Measurements from ENCODE around the gene ALDH3A1. TPM values are rescaled to one million over a fixed set of nuclear protein-coding genes. Genes with fewer than 3 reads are reported as not detected.

ALDH3A1 gene
- total RNA-seq, 1 experiment from 2014 or later: 0.39 TPM

DNA sequence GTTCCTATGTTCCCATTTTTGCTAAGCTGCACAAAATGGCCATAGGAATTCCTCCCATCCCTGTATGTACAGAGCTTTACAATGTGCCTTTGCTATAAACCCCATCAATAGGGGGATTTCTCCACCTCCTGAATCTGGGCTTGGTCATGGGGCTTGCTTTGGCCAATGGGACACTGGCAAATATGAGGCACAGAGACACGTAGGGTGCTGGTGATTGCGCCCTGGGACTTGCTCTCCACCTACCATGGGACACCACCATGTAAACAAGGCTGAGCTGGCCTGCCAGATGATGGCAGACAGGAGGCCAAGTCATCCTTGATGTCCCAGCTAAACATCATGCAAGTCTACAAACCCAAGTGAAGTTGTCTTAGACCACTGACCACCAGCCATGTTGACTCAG, 15.3 kb upstream of the ALDH3A1 start:
- H3K9ac ChIP-seq (ENCODE audit: extremely low read depth, insufficient read length, low read length): no peak overlapping the region
- Mint-ChIP-seq H3K27me3 (ENCODE audit: low read depth) (peaks cover 14% of the 10 kb centered on the region), H3K27ac (no peak overlapping the region), H3K36me3 (ENCODE audit: insufficient read depth in 1 of 3, low read depth in 3 of 3) (no peaks in the 10 kb centered on the region), H3K4me3 (no peak overlapping the region), H3K9me3 (no peaks in the 10 kb centered on the region; a peak in 1 of 5 replicates), H3K4me1 (peaks cover 7 to 11% of the 10 kb centered on the region in 2 experiments)
- no peak overlapping the region for H2BK20ac ChIP-seq (ENCODE audit: low read depth, low read length, poor library complexity, severe bottlenecking)
- H3K4me2 ChIP-seq (ENCODE audit: insufficient read depth, insufficient read length, low read length): no peak overlapping the region
- no peak overlapping the region for H3K27ac ChIP-seq (ENCODE audit: insufficient read length, low read depth, low read length)
- H2AK5ac ChIP-seq (ENCODE audit: insufficient read length, low read length): no peak overlapping the region
- no peak overlapping the region for H2BK120ac ChIP-seq (ENCODE audit: low read depth, low read length, poor library complexity, severe bottlenecking)
- H3K79me1 ChIP-seq (ENCODE audit: insufficient read depth, low read depth, low read length, poor library complexity, severe bottlenecking): no peaks in the 10 kb centered on the region
- no peaks in the 10 kb centered on the region for H3K9me3 ChIP-seq (ENCODE audit: control insufficient read depth, low read depth, low read length)
- no peak overlapping the region for H3K14ac ChIP-seq (ENCODE audit: insufficient read depth, low read length)
- H3K18ac ChIP-seq (ENCODE audit: insufficient read length, low read depth, low read length): no peak overlapping the region
- no peak for DNase-seq
- WGBS (ENCODE audit: extremely low coverage, insufficient read length, low lambda C conversion rate): no CpG with 5 or more reads among the region's 2 CpGs
- no peak overlapping the region for H4K91ac ChIP-seq (ENCODE audit: insufficient read length, low read depth, low read length)
- H3T11ph ChIP-seq (ENCODE audit: low read length): no peak overlapping the region
- no peaks in the 10 kb centered on the region; the same call in 1 of the 2 replicates for H3K79me2 ChIP-seq (ENCODE audit: insufficient read depth, low read length)
- no peak overlapping the region for H2BK5ac ChIP-seq (ENCODE audit: insufficient read length, low read length)
- no peak overlapping the region for H4K8ac ChIP-seq (replicated peaks; ENCODE audit: insufficient read length, low read depth, low read length)
- no peak overlapping the region for H2AFZ ChIP-seq (ENCODE audit: low read length)
- H3K4ac ChIP-seq (ENCODE audit: low read depth, low read length): no peak overlapping the region
- TF ChIP-seq CTCF (conservative IDR thresholded peaks at IDR 0.05): no peak
- H3K27me3 ChIP-seq (ENCODE audit: insufficient read depth, low read length): no peaks in the 10 kb centered on the region
- H2BK15ac ChIP-seq (ENCODE audit: low read depth, low read length): no peak overlapping the region
- H3K23ac ChIP-seq (ENCODE audit: insufficient read length, low read depth, low read length): no peak overlapping the region
- H3K23me2 ChIP-seq (ENCODE audit: insufficient read length, low read depth, low read length, poor library complexity, severe bottlenecking): no peaks in the 10 kb centered on the region
- no peaks in the 10 kb centered on the region for H3K4me1 ChIP-seq (ENCODE audit: insufficient read depth, low read length)
- no peak overlapping the region for H4K5ac ChIP-seq (ENCODE audit: insufficient read length, low read depth, low read length)
- no peak overlapping the region for H3K56ac ChIP-seq (ENCODE audit: insufficient read length, low read depth, low read length)
- no peaks in the 10 kb centered on the region for H4K20me1 ChIP-seq (ENCODE audit: control insufficient read depth, insufficient read depth, insufficient read length)
- no peak overlapping the region for H2BK12ac ChIP-seq (ENCODE audit: insufficient read length, low read depth, low read length)
